C4-2B (cell line): ENCODE data around the gene TSBP1.

Experiments
- CTCF ChIP-seq: fragments of 450-650 bp; conservative IDR thresholded peaks from 2 replicates; pipeline ENCODE4 v1.5.1; 2017; ENCODE audit warnings: mild to moderate bottlenecking
- ZFX ChIP-seq: fragments of 450-650 bp; IDR thresholded peaks from 2 replicates; pipeline ENCODE4 v1.6.1; 2017

- TF ChIP-seq CTCF (no peak), ZFX (no peak)
Observed at GRCh38 chr6:32370505-32370904, 1.2 kb downstream of the TSBP1 start.
